GM19193 (cell line): ENCODE data around the gene CCDC57.

Experiments
- POLR2A ChIP-seq: IDR thresholded peaks from 4 replicates; pipeline ENCODE4 v1.6.1; 2011; ENCODE audit not compliant: insufficient read depth, insufficient read length; ENCODE audit errors: extremely low read depth

CCDC57 gene

DNA sequence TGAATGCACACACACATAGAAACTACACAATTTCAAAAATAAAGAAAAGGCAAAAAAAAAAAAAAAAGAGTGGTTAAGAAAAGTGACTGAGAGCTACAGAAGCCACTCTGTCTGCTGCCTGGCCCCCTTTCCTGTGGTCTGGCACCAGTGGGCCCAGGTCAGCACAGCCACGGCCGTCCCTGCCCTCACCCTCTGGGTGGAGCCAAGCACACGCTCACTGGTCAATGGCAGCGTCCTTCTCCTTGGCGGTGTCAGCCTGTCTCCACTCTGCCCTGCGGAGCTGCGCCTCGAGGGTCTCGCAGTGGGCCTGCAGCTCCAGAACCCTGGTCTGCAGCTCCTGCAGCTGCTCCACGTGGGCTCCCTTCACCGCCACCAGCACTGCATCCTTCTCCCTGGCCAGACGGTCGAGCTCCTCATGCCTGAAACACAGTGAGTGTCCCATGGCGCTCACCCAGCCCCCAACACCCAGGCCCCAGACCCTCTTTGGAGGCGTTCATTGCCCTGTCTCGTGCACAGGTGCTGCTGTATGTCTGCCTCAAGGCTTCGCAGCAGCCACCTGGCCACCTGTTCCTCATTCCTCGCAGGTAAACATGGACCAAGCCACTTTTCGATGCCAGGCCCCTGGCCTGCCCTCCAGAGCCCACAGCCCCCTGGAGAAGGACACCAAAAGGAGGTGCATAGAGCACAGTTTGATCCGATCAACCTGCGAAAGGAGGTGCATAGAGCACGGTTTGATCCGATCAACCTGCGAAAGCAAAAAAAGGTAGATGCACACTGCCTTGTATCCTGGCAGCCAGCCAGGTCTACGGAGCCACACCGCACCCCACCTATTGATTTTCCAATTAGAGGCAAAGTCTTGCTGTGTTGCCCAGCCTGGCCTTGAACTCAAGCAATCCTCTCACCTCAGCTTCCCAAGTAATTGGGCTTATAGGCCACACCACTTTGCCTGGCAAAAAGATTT, 24.4 kb downstream of the CCDC57 start:
- TF ChIP-seq POLR2A, result no peak

DNA sequence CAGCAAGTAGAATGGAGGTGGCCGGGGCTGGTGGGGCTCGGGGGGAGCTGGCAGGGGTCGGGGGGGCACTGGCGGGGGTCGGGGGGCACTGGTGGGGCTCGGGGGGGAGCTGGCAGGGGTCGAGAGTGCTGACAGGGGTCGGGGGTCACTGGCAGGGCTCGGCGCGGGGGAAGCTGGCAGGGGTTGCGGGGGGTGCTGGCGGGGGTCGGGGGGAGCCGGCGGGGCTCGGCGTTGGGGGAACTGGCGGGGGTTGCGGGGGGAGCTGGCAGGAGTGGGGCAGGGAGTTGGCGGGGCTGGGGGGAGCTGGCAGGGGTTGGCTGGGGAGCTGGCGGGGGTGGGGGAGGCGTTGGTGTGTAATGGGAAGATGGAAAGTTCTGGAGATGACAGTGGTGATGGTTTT, 25.1 kb downstream of the CCDC57 start:
- no peak for TF ChIP-seq POLR2A

DNA sequence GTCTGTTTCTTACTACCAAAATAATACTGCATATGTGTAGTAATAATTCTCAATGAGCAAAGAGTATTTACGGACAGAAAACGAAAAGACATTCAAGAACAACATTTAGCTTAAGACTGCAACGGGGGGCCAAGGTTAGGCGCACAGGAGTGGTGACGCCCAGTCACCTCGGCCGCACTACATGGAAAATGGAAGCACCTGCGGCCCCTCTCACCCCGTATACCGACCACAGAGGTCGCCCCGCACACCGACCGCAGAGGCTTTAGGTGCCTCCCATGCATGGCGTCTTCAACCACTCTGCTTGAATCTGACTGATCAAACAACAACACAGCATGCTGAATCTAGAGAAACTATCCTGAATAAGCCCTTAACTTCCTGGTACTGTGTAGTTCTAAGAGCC, 26.4 kb downstream of the CCDC57 start:
- TF ChIP-seq POLR2A, result no peak

DNA sequence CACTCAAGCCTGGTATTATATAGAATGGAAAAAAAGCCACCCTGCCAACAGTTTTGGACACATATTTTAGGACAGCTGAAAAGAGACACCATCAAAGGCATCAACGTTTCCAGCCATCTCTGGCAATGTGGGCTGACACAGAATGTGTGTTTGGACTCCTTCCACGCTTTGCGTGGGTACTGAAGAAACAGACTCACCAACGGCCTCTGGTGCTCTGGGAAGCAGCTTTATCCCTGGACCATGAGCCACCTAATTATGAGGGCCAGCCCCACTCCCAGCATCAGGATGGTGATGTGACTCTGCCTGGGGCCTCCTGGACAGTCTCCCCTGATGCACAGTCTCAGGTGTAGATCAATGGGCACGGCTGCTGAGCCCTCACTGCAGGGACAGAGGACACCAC, 27.9 kb downstream of the CCDC57 start:
- TF ChIP-seq POLR2A, result no peak

DNA sequence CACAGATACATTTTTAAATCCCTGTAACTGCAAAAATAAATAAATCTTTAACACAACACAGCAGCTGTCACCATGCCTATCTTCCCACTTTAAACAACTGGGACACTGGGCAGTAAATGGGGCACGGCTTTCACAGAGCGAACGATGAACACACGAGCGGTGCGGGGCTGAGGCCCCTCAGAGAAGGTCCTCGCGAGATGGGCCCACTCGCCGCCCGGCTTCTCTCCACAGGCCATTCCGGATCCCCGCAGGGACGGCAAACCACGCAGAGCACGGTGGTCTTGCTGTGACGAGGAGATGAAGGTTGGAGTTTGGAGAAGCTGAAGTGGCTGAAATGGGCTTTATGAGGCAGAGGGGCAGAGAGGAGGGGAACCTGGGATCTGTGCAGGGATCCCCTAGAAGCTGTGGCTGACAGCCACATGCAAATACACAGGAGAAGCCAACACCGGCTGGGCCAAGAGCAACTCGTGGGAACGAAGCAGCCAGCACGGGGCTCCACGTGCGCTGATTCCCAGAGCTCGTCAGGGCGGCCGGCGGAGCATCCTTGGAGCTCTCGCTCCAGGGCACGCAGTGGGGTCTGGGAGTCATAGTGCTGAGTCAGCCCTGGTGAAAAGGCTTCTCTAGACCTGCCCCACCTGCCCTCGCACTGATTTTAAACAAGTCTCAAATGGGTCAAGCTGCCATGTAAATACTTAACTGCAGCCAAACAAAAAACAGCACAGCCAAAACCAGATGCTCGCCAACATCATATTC, 31.7 kb downstream of the CCDC57 start:
- TF ChIP-seq POLR2A, result no peak

DNA sequence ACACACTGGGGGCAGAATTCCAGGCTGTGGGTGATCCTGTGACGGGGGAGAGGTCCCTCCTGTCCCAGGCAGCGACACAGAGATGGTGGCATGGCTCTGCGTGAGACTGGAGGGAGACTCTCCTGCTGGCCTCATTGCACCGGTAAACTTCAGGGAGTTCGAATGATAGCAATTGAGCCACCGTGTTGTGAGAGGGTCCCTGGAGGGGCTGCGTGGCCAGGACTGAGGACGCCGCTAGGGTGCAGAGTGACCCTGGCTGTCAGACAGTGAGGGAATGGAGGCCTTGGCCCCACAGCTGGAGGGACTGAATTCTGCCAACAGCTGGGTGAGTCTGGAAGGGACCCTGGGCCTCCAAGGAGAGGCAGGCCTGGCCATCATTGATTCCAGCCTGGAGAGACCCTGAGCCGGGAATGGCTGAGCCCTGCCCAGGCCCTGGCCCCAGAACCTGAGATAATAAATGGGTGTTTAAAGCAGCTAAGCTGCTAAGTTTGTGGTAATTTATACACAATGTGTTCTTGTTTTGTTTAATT, 32.6 kb downstream of the CCDC57 start:
- TF ChIP-seq POLR2A, result no peak

DNA sequence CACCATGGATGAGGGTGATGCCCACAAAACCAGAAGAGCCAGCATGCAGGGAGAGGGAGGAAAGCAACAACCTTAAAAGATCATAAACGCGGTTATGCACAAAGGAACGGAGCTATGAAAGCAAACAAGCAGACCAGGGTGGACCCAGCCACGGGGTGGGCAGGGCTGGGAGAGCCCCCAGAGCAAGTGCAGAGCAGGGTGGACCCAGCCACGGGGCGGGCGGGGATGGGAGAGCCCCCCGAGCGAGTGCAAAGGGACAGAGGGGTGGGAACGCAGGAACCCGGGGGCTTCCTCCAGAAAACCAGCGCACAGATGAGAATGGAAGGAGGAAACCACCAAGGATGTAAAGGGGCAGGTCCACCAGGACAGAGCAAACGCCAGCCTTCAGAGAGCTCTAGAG, 33.2 kb downstream of the CCDC57 start:
- TF ChIP-seq POLR2A, result no peak

DNA sequence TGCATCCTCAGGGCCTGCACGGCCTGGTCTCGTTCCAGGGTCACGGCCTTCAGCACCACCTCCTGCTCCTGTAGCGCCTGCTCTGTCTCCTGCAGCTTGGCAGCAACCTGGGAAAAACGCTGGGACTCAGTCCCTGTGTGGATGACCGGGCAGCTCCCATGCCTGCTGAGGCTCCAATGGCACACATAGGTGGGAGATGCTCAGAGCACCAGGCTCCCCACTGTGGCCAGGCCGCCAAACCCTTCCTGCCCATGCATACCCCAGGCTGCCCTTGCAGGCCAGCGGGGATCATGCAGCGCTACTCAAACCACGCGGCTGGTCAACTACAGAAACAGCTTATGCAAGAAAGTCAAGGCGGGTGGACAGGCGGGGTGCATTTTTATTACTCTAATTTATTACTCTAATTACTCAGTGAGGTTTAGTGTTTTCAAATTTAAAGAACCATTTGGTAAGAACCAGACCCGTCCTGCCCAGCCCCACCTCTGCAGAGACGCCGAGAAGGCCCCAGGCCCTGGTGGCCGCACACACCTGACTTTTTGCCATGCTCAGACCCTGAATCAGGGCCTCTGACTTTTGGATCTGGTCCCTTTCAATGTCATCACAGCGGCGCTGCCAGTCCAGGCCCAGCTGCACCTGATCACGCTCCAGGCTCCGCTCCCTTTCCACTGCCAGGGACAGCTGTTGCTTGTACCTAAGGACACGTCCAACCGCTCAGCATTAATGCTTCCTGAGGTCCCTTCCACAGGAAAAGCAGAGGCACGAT, 34.0 kb downstream of the CCDC57 start:
- TF ChIP-seq POLR2A, result no peak

DNA sequence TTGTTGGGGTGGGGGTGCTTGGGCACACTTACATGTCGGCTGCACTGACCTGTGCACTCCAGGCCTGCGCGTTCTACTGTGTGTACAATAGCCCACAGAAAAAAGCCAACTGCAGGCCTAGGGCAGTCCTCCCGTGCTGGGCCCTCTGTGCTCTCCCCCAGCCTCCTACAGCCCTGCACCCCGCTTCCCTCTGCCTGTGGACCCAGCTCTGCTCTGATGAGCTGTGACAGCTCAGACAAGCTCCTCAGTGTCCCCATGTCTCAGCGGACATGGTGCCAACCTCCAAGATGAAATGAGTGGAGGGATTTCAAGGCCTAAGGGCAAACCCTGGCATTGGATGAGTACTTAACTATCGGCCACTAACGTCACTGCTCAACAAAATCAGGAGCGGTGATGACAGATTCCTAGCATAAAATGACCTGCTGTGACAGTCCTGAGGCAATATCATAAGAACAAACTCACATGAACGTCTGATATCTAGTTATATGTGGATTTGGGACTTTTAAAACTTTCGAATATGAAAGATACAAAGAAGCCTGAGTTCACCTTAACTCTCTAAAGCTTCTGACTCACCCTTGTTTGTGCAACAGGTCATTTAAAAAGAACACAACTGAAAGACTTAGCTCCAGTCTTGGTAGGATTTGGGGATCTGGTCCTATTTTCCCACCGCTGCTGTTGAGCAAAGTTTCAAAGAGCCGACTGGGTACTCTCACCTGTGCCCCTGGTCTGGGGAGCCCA, 34.7 kb downstream of the CCDC57 start:
- no peak for TF ChIP-seq POLR2A

DNA sequence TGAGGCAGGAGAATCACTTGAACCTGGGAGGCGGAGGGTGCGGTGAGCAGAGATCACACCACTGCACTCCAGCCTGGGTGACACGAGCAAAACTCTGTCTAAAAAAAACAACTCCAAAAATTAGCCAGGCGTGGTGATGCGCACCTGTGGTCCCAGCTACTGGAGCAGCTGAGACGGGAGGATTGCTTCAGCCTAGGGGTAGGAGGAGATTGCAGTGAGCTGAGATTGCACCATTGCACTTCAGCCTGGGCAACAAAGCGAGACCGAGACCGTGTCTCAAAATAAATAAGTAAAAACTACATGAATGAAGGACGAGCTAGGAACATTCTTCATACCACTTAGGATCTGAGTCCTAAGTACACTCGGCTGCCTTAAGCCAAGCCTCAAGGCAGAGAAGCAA, 35.4 kb downstream of the CCDC57 start:
- TF ChIP-seq POLR2A, result no peak

DNA sequence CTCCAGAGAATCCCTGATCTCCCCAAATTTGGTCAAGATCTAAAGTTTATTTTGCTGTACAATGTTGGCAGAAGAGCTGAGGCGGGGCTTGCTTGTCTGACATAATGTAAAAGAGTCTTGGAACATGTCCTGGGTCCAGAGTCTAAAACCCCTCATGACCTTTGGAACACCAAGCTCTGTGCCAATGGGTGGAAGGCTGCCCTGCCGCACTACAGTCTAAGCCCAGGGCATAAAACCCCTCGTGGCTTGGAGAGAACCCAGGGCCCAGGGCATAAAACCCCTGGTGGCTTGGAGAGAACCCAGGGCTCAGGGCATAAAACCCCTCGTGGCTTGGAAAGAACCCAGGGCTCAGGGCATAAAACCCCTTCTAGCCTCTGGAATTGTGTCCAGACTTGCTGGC, 36.7 kb downstream of the CCDC57 start:
- TF ChIP-seq POLR2A, result no peak

DNA sequence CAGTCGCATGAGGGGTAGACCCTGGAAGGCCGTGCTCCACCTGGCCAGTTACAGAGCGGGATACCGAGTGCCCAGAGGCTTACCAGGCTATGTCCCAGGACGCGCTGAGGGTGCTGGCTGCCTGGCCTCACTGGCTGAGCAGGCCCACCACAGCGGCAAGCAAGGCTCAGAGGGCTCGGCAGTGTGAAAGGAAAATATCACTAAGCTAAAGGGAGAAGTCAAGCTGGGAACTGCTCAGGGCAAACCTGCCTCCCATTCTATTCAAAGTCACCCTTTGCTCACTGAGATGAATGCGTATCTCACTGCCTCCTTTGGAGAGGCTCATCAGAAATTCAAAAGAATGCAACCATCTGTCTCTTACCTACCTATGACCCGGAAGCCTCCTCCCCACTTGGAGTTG, 37.4 kb downstream of the CCDC57 start:
- no peak for TF ChIP-seq POLR2A

DNA sequence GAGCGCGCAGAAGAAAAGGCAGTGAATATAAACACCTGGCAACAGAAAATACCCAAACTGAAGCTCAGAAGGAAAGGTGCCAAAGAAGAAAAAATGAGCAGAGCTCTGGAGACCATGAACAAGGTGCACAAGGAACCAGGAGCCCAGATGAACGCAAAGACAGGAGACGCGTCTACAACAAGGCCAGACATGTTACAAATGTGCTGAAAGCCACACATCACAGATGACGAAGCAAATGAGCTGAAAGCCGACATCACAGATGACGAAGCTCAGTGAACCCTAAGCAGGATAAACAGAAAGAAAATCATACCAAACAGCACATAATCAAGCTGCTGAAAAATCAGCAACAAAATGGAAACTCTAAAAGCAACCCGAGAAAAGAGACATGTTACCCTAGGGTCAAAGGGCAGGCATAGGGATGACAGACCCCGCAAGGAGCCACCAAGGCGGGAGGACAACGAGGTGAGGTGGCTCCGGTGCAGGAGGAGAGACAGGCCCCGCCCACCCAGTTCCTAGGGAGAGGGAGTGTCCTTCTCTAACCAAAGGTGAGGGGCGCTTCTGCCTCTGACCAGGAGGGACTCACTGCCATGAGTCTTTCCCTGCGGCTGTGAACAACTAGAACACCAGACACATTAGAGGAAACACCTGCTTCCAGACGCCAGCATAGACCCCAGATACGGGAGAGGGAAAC, 39.1 kb downstream of the CCDC57 start:
- no peak for TF ChIP-seq POLR2A
